ENCODE results near the gene KAT2B. TPM values are rescaled to one million over a fixed set of nuclear protein-coding genes. Genes with fewer than 3 reads are reported as not detected.

The KAT2B gene
- total RNA-seq, 2 donors from 2014 or later, result 25.0 to 70.5 TPM

GRCh38 chr3:20071175-20071574, 30.9 kb downstream of the KAT2B start:
- no peaks in the 10 kb centered on the region for H3K9me3 ChIP-seq
- H3K27ac ChIP-seq, result peak overlapping the region; percentile 66 to 73
- no peaks in the 10 kb centered on the region for H3K36me3 ChIP-seq
- no peak for DNase-seq (ENCODE audit: low spot score)
- no peak overlapping the region for H3K4me3 ChIP-seq
- no peaks in the 10 kb centered on the region for H3K27me3 ChIP-seq
- H3K4me1 ChIP-seq, result peaks cover 0 to 22% of the 10 kb centered on the region in 2 donors
- TF ChIP-seq CTCF (IDR thresholded peaks at IDR 0.05), result no peak

DNA sequence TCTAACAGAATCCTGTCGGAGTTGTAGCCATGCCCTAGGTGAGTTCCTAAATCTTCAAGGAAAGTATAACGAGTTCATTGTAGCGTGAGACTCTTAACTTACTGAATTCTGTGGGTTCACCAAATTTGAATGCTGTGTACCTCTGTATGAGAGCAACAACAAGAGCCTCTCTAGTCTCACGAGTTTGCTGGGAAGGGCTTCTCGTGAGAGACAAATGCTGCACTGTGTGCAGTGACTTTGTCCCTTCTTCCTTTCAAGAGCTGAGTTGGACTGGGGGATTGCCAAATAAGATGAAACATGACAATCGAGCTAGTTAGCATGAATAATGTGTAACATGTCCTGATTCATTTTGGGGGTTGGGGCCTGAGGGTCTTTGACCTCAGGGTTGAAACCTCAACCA, 32.2 kb downstream of the KAT2B start:
- TF ChIP-seq CTCF (IDR thresholded peaks at IDR 0.05), result no peak
- Histone ChIP-seq H3K27ac (peak overlapping the region; percentile 66 to 73), H3K27me3 (no peaks in the 10 kb centered on the region), H3K36me3 (no peaks in the 10 kb centered on the region), H3K4me1 (peaks cover 0 to 14% of the 10 kb centered on the region in 2 donors), H3K4me3 (no peak overlapping the region), H3K9me3 (no peaks in the 10 kb centered on the region)
- DNase-seq (ENCODE audit: low spot score), result no peak

DNA sequence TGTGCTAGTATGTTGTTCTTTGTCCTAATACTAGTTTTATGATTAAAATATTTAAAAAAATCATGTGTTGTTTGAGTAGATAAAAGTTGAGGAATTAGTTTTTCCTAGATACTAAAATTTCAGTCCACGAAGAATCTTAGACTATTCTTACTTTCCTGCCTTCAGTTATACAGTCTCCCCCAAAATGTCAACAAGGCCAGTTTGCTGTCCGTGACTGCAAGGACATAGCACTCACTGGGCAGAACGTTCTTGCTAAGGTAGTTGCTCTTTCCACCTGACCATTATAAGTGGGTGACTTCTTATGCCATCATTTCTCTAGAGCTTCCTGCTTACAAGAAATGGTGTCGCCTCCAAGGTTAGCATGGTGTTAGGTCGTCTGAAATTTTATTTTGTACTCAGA, 32.8 kb downstream of the KAT2B start:
- H3K9me3 ChIP-seq, result no peaks in the 10 kb centered on the region
- peaks cover 0 to 14% of the 10 kb centered on the region in 2 donors for H3K4me1 ChIP-seq
- no peak for TF ChIP-seq CTCF (IDR thresholded peaks at IDR 0.05)
- H3K27me3 ChIP-seq, result no peaks in the 10 kb centered on the region
- H3K27ac ChIP-seq, result peak overlapping the region; percentile 66 to 73
- no peak overlapping the region for H3K4me3 ChIP-seq
- no peaks in the 10 kb centered on the region for H3K36me3 ChIP-seq
- DNase-seq (ENCODE audit: low spot score), result no peak

DNA sequence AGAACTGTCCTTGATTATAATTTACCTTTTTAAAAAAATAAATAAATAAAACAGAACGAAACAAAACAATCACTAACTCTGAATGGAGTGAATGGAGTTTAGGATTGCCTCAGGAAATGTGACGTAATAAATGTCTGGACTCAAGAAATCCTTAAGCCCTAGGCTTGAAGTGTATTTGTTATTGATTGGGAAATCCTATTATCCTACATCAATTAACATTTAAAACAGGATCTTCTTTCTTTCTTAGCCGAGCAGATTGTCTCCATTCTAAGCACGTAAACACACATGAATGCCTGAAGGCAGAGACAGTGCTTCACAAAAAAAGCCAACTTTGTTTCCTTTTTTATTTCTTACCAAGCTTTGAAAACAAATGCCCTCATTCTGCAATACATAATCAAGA, 33.4 kb downstream of the KAT2B start:
- Histone ChIP-seq H3K27ac (peak overlapping the region in 1 of 2 donors; percentile 73), H3K36me3 (no peaks in the 10 kb centered on the region), H3K4me3 (no peak overlapping the region), H3K9me3 (no peaks in the 10 kb centered on the region), H3K27me3 (no peaks in the 10 kb centered on the region), H3K4me1 (peaks cover 0 to 14% of the 10 kb centered on the region in 2 donors)
- no peak for DNase-seq (ENCODE audit: low spot score)
- TF ChIP-seq CTCF (IDR thresholded peaks at IDR 0.05), result no peak

DNA sequence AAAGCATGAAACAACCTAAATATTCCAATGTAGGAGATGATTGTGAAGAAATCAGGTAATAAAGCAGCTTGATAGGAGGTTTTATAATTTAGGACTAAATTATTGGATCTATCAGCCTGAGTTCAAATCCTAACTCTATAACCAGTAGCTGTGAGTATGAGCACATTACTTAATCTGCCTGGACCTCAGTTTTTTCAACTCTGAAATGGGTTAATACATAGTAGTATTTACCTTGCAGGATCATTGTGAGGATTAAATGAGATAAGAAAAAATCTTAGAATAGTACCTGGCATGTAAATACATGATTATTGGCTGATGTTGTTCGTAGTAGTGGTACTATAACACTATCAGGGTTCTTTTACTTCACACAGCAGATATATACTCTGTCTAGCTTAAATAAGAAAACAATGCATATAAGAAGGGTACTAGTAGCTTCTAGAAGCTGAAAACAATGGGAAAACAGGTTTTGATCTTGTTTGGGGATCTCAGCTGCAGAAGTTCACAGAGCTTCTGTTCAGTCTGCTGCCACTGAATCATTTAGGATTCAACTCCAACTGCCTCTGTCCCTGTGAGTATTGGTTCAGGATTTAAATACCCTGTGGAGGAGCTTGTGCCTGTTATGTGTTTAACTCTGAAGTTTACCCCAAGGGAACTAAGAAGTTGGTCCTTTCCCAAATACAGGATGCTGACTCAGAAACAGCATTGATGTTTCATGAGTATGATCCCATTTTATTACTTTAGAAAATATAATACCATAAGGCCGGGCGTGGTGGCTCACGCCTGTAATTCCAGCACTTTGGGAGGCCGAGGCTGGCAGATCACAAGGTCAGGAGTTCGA, 34.2 kb downstream of the KAT2B start:
- Histone ChIP-seq H3K27me3 (no peaks in the 10 kb centered on the region), H3K27ac (no peak overlapping the region), H3K36me3 (no peaks in the 10 kb centered on the region), H3K9me3 (no peaks in the 10 kb centered on the region), H3K4me1 (peaks cover 0 to 14% of the 10 kb centered on the region in 2 donors), H3K4me3 (no peak overlapping the region)
- TF ChIP-seq CTCF (IDR thresholded peaks at IDR 0.05), result no peak
- DNase-seq (ENCODE audit: low spot score), result no peak

Measured in right atrium auricular region (tissue), 2 donors.